SIG-M5 treated with dmso at 0.1 percent for 504 hours (cell line): ENCODE results near the gene FLOT1.
"Not testable (repeated sequence)": the region's sequence is repeated elsewhere in the genome, so short reads cannot be mapped to it uniquely, and the experiment has no call there.

Experiments
- DNase-seq: peaks from one replicate; lab custom pipeline; 2025; ENCODE audit not compliant: unreplicated experiment; lab: John Stamatoyannopoulos, UW

FLOT1 gene

DNA sequence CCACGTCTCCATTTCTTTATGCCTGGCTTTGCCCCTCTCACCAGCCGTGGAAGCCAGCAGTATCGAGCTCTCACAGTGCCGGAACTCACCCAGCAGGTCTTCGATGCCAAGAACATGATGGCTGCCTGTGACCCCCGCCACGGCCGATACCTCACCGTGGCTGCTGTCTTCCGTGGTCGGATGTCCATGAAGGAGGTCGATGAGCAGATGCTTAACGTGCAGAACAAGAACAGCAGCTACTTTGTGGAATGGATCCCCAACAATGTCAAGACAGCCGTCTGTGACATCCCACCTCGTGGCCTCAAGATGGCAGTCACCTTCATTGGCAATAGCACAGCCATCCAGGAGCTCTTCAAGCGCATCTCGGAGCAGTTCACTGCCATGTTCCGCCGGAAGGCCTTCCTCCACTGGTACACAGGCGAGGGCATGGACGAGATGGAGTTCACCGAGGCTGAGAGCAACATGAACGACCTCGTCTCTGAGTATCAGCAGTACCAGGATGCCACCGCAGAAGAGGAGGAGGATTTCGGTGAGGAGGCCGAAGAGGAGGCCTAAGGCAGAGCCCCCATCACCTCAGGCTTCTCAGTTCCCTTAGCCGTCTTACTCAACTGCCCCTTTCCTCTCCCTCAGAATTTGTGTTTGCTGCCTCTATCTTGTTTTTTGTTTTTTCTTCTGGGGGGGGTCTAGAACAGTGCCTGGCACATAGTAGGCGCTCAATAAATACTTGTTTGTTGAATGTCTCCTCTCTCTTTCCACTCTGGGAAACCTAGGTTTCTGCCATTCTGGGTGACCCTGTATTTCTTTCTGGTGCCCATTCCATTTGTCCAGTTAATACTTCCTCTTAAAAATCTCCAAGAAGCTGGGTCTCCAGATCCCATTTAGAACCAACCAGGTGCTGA lies 18.4 kb downstream of the FLOT1 start:
- not testable (repeated sequence) for DNase-seq

- DNase-seq, result not testable (repeated sequence)
Observed at GRCh38 chr6:30723159-30723842, 19.2 kb downstream of the FLOT1 start.

DNA sequence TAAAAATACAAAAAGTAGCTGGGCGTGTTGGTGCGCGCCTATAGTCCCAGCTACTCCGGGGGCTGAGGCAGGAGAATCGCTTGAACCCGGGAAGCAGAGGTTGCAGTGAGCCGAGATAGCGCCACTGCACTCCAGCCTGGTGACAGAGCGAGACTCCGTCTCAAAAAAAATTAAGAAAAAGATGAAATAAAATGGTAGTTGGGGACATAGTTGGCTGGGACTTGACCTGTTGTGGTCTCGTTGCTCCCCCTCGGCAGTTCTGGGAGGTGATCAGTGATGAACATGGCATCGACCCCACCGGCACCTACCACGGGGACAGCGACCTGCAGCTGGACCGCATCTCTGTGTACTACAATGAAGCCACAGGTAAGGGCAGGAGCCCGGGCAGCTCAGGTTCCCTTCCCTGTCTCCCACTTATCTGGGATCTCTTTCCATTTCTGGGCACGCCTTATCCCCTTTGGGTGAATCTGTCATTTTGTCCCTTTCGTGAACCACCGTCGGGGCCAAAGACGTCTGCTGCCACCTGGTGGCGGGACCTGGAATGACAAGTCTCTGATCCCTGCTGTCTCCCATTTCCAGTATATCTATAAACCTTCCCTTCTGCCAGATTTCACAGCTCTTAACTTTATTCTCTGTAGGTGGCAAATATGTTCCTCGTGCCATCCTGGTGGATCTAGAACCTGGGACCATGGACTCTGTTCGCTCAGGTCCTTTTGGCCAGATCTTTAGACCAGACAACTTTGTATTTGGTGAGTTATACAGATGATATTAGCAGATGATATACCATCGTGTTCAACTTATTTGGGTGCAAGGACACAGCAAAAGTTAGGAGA lies 20.0 kb downstream of the FLOT1 start:
- peak; percentile 73 for DNase-seq

DNA sequence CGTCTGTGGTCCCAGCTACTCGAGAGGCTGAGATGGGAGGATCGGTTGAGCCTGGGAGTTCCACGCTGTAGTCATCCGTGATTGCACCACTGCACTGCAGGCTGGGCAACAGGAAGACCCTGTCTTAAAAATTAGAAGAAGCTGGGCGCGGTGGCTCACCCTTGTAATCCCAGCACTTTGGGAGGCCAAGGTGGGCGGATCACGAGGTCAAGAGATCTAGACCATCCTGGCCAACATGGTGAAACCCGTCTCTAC lies 20.5 kb downstream of the FLOT1 start:
- peak; percentile 17 for DNase-seq

DNA sequence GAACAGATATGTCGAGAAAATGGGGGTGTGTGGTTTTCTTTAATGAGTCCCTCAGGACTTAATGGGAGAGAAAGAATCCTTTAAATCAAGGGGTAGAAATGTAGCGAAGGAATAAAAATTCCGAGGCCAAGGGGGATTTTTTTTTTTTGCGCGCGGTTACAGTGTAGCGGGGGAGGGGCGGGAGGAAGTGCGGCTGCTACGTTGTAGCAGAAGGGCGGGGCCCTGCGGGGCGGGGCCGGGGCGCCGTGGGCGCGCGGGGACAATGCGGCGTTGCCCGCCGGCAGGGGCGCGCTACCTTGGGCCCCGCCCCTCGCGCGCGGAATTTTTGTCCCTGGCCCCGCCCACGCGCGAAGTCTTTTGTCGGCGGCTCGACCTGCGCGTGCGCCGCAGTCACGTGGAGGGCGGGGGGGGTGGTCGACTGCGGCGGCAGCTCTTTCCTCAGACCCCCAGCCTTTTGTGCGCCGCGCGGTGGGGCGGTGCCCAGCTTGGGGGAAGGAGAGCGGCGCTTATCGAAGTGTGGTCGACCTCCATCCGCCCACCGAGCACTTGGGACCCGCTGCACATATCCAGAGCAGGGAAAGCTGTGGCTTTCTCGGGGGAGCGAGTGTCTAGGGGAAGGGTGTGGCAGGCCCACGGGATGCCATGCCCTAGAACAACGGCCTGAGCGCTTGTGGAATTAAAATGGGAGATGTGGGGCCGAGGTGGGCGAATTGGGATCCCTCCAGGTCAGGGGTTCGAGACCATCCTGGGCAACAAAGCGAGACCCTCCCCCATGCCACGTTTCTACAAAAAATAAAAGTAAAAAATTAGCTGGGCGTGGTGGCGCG lies 21.1 kb downstream of the FLOT1 start:
- peak; percentile 84 for DNase-seq

GRCh38 chr6:30720738-30721197 lies 21.7 kb downstream of the FLOT1 start:
- DNase-seq, result peak; percentile 55

DNA sequence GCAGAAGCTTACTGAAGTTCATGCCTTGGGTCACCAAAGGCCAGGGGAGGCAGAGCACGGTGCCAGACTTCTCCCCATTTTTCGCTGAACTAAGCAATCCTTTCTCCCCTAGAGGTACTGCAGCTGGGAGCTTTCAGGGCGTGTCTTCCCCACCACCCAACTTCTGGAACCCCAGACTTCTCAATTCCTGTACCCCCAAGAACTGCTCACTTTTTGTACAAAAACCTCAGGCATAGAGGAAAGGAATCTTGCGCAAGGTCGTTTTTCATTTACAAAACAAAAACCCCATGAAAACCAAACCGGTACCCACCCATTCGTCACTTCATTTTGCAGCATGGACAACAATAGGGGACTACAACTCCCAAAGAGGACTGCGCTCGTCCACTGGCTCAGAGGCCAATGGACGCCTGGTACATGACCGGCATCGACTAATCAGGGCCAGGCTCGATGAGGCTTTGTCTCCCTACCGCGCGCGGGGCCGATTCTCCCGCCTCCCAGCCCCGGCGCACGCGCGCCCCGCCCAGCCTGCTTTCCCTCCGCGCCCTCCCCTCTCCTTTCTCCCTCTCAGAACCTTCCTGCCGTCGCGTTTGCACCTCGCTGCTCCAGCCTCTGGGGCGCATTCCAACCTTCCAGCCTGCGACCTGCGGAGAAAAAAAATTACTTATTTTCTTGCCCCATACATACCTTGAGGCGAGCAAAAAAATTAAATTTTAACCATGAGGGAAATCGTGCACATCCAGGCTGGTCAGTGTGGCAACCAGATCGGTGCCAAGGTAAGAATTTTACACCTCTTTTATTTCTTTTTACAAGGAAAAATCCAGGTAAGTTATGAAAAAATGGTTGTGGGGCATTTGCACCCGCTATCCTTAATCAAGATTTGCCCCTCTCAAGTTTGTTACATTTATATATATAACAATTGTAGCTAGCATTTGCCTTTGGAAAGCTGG lies 22.4 kb downstream of the FLOT1 start, which contains the start of gene TUBB:
TUBB (plus strand) TSS at position 562 of the 947 bp plus-strand sequence; CDS start at position 717, 155 bp downstream.
- DNase-seq, result peak; percentile 98

DNA sequence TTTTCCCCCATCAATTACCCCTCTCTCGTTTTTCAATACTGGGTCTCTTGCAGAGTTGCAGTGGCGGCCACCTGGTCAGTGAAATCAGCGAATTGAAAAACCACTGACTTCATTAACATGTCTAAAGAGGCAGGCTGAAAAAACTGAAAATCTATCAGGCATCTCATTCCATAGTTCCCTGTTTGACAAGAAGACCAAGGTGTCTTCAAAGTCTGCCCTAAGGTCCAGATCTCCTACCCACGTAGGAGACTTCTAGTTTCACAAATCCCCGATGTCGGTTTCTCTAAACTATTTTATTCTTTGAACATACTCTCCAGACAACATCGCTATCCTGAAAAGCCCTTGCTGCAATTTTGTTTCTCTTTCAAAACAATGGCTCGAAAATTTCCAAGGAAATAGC lies 23.1 kb downstream of the FLOT1 start:
- DNase-seq, result no peak

DNA sequence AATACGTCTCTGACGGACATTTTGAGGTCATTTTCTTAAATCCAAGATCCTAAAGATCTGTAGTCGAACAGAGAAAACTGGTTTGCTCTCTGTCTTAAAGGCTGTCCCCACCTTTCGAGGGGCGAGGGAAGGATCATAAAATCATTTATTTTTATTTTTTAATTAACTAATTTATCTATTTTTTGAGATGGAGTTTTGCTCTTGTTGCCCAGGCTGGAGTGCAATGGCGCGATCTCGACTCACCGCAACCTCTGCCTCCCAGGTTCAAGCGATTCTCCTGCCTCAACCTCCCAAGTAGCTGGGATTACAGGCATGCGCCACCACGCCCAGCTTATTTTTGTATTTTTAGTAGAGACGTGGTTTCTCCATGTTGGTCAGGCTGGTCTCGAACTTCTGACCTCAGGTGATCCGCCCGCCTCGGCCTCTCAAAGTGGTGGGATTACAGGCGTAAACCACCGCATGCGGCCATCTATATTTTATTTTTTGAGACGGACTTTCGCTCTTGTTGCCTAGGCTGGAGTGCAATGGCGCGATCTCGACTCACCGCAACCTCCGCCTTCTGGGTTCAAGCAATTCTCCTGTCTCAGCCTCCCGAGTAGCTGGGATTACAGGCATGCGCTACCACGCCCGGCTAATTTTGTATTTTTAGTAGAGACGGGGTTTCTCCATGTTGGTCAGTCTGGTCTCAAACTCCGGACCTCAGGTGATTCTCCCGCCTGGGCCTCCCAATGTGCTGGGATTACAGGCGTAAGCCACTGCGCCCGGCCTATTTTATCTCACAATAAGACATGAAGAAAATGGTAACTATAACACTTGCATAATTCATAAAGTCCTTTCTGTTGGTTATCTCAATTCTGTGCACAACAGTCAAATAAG lies 24.4 kb downstream of the FLOT1 start:
- DNase-seq, result not testable (repeated sequence)

GRCh38 chr6:30717129-30717844 lies 25.2 kb downstream of the FLOT1 start, which contains the start of gene MDC1:
Gene MDC1, minus strand, starts transcription at chr6:30717281. Its CDS starts 2,106 bp downstream, at chr6:30715175.
- DNase-seq, result peak; percentile 100

DNA sequence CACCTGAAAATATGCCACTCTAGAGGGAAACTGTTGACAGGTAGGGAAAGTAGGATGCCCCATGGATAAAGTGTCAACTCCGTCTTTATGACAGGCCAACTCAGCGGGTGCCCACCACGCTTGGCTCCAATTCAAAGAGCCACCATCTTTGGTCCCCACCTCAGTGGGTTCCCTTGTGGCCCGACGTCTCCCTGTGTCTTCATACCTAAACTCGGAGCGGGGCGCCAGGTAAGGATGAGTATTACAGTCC lies 25.7 kb downstream of the FLOT1 start:
- no peak for DNase-seq

- DNase-seq, result no peak
Observed at GRCh38 chr6:30714263-30714662, 28.2 kb downstream of the FLOT1 start.

DNA sequence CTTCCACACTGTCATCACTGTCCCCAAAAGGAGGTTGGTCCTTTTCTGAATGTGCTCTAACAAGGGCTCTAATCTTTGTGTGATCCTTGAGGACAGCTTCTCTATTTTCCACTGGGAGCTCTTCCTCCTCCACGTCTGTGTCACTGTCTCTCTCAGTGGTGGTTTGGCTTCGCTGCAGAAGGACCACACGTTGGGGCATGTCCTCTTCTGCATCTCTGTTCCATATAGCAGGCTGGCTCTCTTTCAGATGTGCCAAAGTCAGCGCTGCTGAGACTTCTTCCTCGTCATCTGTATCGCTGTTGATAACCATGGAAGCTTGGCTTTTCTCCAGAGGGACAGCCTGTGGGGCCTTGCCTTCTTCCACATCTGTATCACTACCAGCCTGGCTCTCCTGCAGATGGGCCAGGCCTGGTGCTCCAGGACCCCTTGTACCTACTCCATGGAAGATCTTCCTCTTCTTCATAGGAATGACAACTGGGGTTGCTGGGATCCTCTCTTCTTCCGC lies 30.0 kb downstream of the FLOT1 start:
- DNase-seq, result no peak

- no peak for DNase-seq
Observed at GRCh38 chr6:30711758-30712380, 30.6 kb downstream of the FLOT1 start.

- DNase-seq, result no peak
Observed at GRCh38 chr6:30709101-30709868, 33.2 kb downstream of the FLOT1 start.

DNA sequence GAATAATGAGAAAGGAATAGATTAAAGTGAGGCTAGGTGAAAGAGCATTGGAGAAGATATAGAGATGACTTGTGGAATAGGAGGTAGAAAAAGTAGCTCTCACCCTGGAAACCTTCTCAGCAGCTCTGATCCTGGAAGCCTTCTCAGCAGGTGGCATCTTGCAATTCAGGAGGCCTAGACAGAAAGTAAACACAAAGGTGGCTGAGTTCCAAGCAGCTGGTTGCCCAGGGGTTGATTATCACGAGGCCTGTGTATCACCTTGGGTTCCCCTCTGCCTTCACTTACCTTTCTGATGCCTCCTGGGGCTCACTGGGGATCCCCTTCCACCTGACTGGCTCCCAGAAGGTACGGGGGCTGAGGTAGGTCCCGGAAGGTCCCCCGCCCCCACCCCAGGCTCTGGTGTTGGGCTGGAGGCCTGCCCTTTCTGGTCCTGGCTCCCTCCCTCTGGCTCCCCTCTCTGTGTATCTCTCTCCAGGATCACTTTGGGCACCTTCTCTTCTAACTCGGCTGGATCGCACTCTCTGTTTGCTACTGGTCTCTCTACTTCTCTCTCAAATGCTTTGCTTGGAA lies 35.1 kb downstream of the FLOT1 start:
- no peak for DNase-seq
